GM19238 (cell line): ENCODE measurements around the gene ATP9A.
"Not testable (repeated sequence)": the region's sequence is repeated elsewhere in the genome, so short reads cannot be mapped to it uniquely, and the experiment has no call there.

Experiments
- DNase-seq: peaks from one replicate; pipeline ENCODE4 v3.0.0; 2011; ENCODE audit warnings: low spot score; ENCODE audit not compliant: insufficient read length

The ATP9A gene

GRCh38 chr20:51696304-51697071 lies 71.7 kb downstream of the ATP9A start:
- DNase-seq = no peak

GRCh38 chr20:51695574-51696303 lies 72.5 kb downstream of the ATP9A start:
- DNase-seq = no peak

GRCh38 chr20:51692806-51693400 lies 75.3 kb downstream of the ATP9A start:
- no peak for DNase-seq

GRCh38 chr20:51691703-51692102 lies 76.5 kb downstream of the ATP9A start:
- no peak for DNase-seq

GRCh38 chr20:51688600-51689244 lies 79.5 kb downstream of the ATP9A start:
- no peak for DNase-seq

GRCh38 chr20:51687630-51688029 lies 80.6 kb downstream of the ATP9A start:
- no peak for DNase-seq

- DNase-seq = no peak
Observed at GRCh38 chr20:51687108-51687507, 81.1 kb downstream of the ATP9A start.

- not testable (repeated sequence) for DNase-seq
Observed at GRCh38 chr20:51685494-51685893, 82.7 kb downstream of the ATP9A start.

GRCh38 chr20:51680067-51680749 lies 88.0 kb downstream of the ATP9A start:
- DNase-seq = no peak

- no peak for DNase-seq
Observed at GRCh38 chr20:51679254-51679921, 88.8 kb downstream of the ATP9A start.

GRCh38 chr20:51678026-51678697 lies 90.0 kb downstream of the ATP9A start:
- no peak for DNase-seq

GRCh38 chr20:51668947-51669346 lies 99.2 kb downstream of the ATP9A start:
- DNase-seq = no peak

GRCh38 chr20:51668515-51668914 lies 99.7 kb downstream of the ATP9A start:
- DNase-seq = no peak

- no peak for DNase-seq
Observed at GRCh38 chr20:51667491-51667890, 100.7 kb downstream of the ATP9A start.

- no peak for DNase-seq
Observed at GRCh38 chr20:51667002-51667408, 101.2 kb downstream of the ATP9A start.

- no peak for DNase-seq
Observed at GRCh38 chr20:51666126-51666525, 102.1 kb downstream of the ATP9A start.

- no peak for DNase-seq
Observed at GRCh38 chr20:51665543-51666118, 102.6 kb downstream of the ATP9A start.

- no peak for DNase-seq
Observed at GRCh38 chr20:51661609-51662178, 106.5 kb downstream of the ATP9A start.
